ENCODE data around the gene SEPHS1. TPM values are rescaled to one million over a fixed set of nuclear protein-coding genes. Genes with fewer than 3 reads are reported as not detected.

SEPHS1 gene
- total RNA-seq, 1 donor from 2014 or later = 67.5 TPM

GRCh38 chr10:13302821-13303555 lies 45.1 kb downstream of the SEPHS1 start:
- Mint-ChIP-seq H3K4me1 (ENCODE audit: unreplicated experiment) (peaks cover 27% of the 10 kb centered on the region), H3K36me3 (ENCODE audit: unreplicated experiment) (no peaks in the 10 kb centered on the region), H3K27ac (ENCODE audit: unreplicated experiment) (no peak overlapping the region), H3K27me3 (ENCODE audit: unreplicated experiment) (no peaks in the 10 kb centered on the region), H3K9me3 (ENCODE audit: unreplicated experiment) (no peaks in the 10 kb centered on the region), H3K4me3 (ENCODE audit: unreplicated experiment) (peak overlapping the region; percentile 86)
- TF ChIP-seq CTCF (IDR thresholded peaks at IDR 0.05) = no peak
- no peak for DNase-seq (ENCODE audit: extremely low spot score, unreplicated experiment)

- peaks cover 27% of the 10 kb centered on the region for H3K4me1 Mint-ChIP-seq (ENCODE audit: unreplicated experiment)
- H3K27ac Mint-ChIP-seq (ENCODE audit: unreplicated experiment) = peak within 1 kb of the TSS; percentile 89
- no peaks in the 10 kb centered on the region for H3K27me3 Mint-ChIP-seq (ENCODE audit: unreplicated experiment)
- no peak for TF ChIP-seq CTCF (IDR thresholded peaks at IDR 0.05)
- peak within 1 kb of the TSS; percentile 82 for H3K4me3 Mint-ChIP-seq (ENCODE audit: unreplicated experiment)
- DNase-seq (ENCODE audit: extremely low spot score, unreplicated experiment) = peak; percentile 95
- no peaks in the 10 kb centered on the region for H3K9me3 Mint-ChIP-seq (ENCODE audit: unreplicated experiment)
- peaks cover 2% of the 10 kb centered on the region for H3K36me3 Mint-ChIP-seq (ENCODE audit: unreplicated experiment)
Measured at GRCh38 chr10:13299437-13300287, 48.4 kb downstream of the SEPHS1 start, which contains the start of gene PHYH. Gene PHYH, minus strand, starts transcription at chr10:13300064. Its CDS starts 22 bp downstream, at chr10:13300042.

GRCh38 chr10:13298748-13299436 lies 49.2 kb downstream of the SEPHS1 start:
- Mint-ChIP-seq H3K9me3 (ENCODE audit: unreplicated experiment) (no peaks in the 10 kb centered on the region), H3K27me3 (ENCODE audit: unreplicated experiment) (no peaks in the 10 kb centered on the region), H3K4me3 (ENCODE audit: unreplicated experiment) (peak overlapping the region; percentile 82), H3K4me1 (ENCODE audit: unreplicated experiment) (peaks cover 27% of the 10 kb centered on the region), H3K27ac (ENCODE audit: unreplicated experiment) (peak overlapping the region; percentile 87), H3K36me3 (ENCODE audit: unreplicated experiment) (peaks cover 7% of the 10 kb centered on the region)
- DNase-seq (ENCODE audit: extremely low spot score, unreplicated experiment) = no peak
- TF ChIP-seq CTCF (IDR thresholded peaks at IDR 0.05) = no peak

- H3K36me3 Mint-ChIP-seq (ENCODE audit: unreplicated experiment) = peaks cover 17% of the 10 kb centered on the region
- H3K27me3 Mint-ChIP-seq (ENCODE audit: unreplicated experiment) = no peaks in the 10 kb centered on the region
- H3K9me3 Mint-ChIP-seq (ENCODE audit: unreplicated experiment) = no peaks in the 10 kb centered on the region
- peaks cover 13% of the 10 kb centered on the region for H3K4me1 Mint-ChIP-seq (ENCODE audit: unreplicated experiment)
- TF ChIP-seq CTCF (IDR thresholded peaks at IDR 0.05) = no peak
- H3K4me3 Mint-ChIP-seq (ENCODE audit: unreplicated experiment) = no peak overlapping the region
- DNase-seq (ENCODE audit: extremely low spot score, unreplicated experiment) = no peak
- H3K27ac Mint-ChIP-seq (ENCODE audit: unreplicated experiment) = no peak overlapping the region
Measured at GRCh38 chr10:13296476-13296875, 51.6 kb downstream of the SEPHS1 start.
